ENCODE data around the gene VTI1A.

DNA sequence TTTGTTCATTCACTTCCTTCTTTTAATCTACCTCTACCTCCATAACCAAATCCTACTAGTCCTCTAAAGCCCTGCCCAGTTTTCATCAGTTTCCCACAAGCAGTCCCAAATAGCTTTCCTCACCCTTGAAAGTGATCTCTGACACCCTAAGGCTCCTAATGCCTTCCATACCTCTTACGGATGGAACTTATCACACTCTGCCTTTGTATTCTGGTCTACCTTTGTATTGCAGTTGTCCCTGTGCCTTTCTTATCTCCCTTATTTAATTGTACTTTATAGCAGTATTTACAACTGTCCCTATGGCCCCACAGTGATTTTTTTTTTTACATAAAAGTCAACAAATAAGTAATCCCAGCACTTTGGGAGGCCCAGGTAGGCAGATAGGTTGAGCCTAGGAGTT lies 39.3 kb upstream of the VTI1A start:
- TF ChIP-seq, protein P1, sequence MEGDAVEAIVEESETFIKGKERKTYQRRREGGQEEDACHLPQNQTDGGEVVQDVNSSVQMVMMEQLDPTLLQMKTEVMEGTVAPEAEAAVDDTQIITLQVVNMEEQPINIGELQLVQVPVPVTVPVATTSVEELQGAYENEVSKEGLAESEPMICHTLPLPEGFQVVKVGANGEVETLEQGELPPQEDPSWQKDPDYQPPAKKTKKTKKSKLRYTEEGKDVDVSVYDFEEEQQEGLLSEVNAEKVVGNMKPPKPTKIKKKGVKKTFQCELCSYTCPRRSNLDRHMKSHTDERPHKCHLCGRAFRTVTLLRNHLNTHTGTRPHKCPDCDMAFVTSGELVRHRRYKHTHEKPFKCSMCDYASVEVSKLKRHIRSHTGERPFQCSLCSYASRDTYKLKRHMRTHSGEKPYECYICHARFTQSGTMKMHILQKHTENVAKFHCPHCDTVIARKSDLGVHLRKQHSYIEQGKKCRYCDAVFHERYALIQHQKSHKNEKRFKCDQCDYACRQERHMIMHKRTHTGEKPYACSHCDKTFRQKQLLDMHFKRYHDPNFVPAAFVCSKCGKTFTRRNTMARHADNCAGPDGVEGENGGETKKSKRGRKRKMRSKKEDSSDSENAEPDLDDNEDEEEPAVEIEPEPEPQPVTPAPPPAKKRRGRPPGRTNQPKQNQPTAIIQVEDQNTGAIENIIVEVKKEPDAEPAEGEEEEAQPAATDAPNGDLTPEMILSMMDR (IDR thresholded peaks at IDR 0.05), result no peak
- no peak for TF ChIP-seq POLR2A (IDR thresholded peaks at IDR 0.05)
